Measurements from ENCODE around the gene FAS.

FAS gene

GRCh38 chr10:88994019-88994418 lies 3.4 kb downstream of the FAS start:
- TF ChIP-seq, protein P1, sequence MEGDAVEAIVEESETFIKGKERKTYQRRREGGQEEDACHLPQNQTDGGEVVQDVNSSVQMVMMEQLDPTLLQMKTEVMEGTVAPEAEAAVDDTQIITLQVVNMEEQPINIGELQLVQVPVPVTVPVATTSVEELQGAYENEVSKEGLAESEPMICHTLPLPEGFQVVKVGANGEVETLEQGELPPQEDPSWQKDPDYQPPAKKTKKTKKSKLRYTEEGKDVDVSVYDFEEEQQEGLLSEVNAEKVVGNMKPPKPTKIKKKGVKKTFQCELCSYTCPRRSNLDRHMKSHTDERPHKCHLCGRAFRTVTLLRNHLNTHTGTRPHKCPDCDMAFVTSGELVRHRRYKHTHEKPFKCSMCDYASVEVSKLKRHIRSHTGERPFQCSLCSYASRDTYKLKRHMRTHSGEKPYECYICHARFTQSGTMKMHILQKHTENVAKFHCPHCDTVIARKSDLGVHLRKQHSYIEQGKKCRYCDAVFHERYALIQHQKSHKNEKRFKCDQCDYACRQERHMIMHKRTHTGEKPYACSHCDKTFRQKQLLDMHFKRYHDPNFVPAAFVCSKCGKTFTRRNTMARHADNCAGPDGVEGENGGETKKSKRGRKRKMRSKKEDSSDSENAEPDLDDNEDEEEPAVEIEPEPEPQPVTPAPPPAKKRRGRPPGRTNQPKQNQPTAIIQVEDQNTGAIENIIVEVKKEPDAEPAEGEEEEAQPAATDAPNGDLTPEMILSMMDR (conservative IDR thresholded peaks at IDR 0.05; ENCODE audit: low read depth) = no peak
- ChIA-PET CTCF (interaction anchor here (0.6 to 1.0 kb wide), 2 partner anchors 10 to 363 kb away, joined by 3 to 4 read pairs; no protein-coding TSS in a partner anchor), POLR2A (ENCODE audit: low non-redundant PET) (no interaction called here)
- no peak overlapping the region for H3K27ac ChIP-seq
- DNase-seq (ENCODE audit: low spot score) = no peak

- DNase-seq (ENCODE audit: low spot score) = no peak
- POLR2A ChIA-PET (ENCODE audit: low non-redundant PET) = no interaction called here
- H3K27ac ChIP-seq = peak overlapping the region; percentile 49; the same call in 1 of the 2 replicates
- TF ChIP-seq, protein P1 (conservative IDR thresholded peaks at IDR 0.05; ENCODE audit: low read depth) = no peak
- CTCF ChIA-PET = interaction anchor here (1.0 kb wide), 1 partner anchor 8 kb away, joined by 4 read pairs; no protein-coding TSS in a partner anchor
These were observed 4.7 kb downstream of the FAS start for GRCh38 chr10:88995156-88995876.

DNA sequence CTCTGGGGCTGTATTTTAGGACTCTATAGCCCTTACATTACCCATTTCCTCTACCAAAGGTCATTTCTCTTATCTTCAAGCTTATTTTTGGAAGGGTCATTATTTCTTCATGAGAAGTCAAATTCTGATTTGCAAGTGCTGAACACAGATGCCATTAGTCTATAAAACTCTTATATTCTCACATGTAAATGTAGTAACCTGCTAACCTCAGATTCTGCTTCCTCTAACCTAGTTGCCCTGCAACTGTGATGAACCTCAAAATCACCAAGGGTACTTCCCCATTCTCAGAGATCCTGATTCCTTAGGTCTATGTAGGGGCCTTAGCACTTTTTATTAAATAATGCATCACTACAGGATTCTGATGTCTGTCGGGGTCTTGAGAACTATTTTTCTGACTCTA lies 6.3 kb downstream of the FAS start:
- no peak for DNase-seq (ENCODE audit: low spot score)
- TF ChIP-seq, protein P1 (conservative IDR thresholded peaks at IDR 0.05; ENCODE audit: low read depth) = no peak
- ChIA-PET POLR2A (ENCODE audit: low non-redundant PET) (no interaction called here), CTCF (interaction anchor here (0.7 to 1.2 kb wide), 2 partner anchors 62 to 217 kb away, joined by 3 read pairs; no protein-coding TSS in a partner anchor)
- no peak overlapping the region for H3K27ac ChIP-seq

GRCh38 chr10:88999625-89000024 lies 9.0 kb downstream of the FAS start:
- TF ChIP-seq, protein P1 (conservative IDR thresholded peaks at IDR 0.05; ENCODE audit: low read depth) = no peak
- POLR2A ChIA-PET (ENCODE audit: low non-redundant PET) = no interaction called here
- CTCF ChIA-PET = interaction anchor here (1.0 to 1.1 kb wide), 2 partner anchors 12 to 65 kb away, joined by 3 read pairs; no protein-coding TSS in a partner anchor
- H3K27ac ChIP-seq = no peak overlapping the region
- peak; percentile 28 for DNase-seq (ENCODE audit: low spot score)

DNA sequence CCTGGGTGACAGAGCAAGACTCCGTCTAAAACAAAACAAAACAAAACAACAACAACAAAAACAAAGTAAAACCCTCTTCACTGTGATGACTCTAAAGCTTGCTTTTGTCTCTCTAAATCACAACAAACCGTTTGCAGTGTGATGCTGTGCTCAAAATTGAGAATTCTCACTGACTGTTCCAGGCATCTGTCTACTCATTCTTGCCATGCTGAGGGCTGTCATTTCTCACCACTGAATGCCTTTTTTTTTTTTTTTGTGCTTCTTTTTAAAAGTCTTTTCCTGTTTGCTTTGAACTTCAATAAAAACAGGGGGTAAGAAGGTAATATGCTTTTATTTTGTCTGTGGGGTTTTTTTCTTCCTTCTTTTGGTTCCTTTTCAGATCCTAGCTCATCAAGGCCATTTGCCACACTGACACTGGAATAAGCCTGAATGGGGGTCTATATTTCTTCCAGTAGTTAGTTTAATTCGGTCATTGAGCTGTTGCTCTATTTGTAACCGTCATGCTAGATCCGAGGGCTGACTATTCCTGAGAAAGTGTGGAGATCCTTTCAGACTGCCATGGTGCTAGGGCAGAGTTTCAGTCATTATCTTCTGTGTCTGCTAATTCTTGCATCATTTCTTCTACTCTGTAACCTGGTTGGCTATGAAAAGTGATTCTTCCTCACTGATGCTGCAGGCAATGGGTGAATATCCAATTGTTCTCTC lies 10.6 kb downstream of the FAS start:
- no peak for DNase-seq (ENCODE audit: low spot score)
- CTCF ChIA-PET = interaction anchor here (0.7 to 0.9 kb wide), 2 partner anchors 14 to 19 kb away, joined by 3 to 4 read pairs; no protein-coding TSS in a partner anchor
- peak overlapping the region; percentile 35; the same call in 1 of the 2 replicates for H3K27ac ChIP-seq
- TF ChIP-seq, protein P1 (conservative IDR thresholded peaks at IDR 0.05; ENCODE audit: low read depth) = no peak
- POLR2A ChIA-PET (ENCODE audit: low non-redundant PET) = no interaction called here

- ChIA-PET POLR2A (ENCODE audit: low non-redundant PET) (no interaction called here), CTCF (interaction anchor here (0.7 to 0.9 kb wide), 2 partner anchors 14 to 19 kb away, joined by 3 to 4 read pairs; no protein-coding TSS in a partner anchor)
- TF ChIP-seq, protein P1 (conservative IDR thresholded peaks at IDR 0.05; ENCODE audit: low read depth) = no peak
- no peak for DNase-seq (ENCODE audit: low spot score)
- no peak overlapping the region for H3K27ac ChIP-seq
These were observed 11.1 kb downstream of the FAS start for GRCh38 chr10:89001729-89002072.
